Adrenal gland (tissue), 12 donors: ENCODE data around the gene BEST2. TPM values are rescaled to one million over a fixed set of nuclear protein-coding genes. Genes with fewer than 3 reads are reported as not detected.

Experiments used
- DNase-seq, 7 donors: peaks; one replicate each; pipeline ENCODE4 v3.0.0-alpha.2; 2019 to 2020
- H3K27ac ChIP-seq, 5 donors: fragments of 200-600 bp; sonication (generic) in 4 of 5; 1 replicate in 3 of 5; 2 replicates in 2 of 5; pipeline versions ENCODE4 v1.5.1 to v1.8.0; 2016 to 2020; ENCODE audit warnings: mild to moderate bottlenecking in 1 of 5
- H3K27me3 ChIP-seq: fragments of 200-600 bp; 2 replicates; pipeline ENCODE4 v1.8.0; 2021
- H3K36me3 ChIP-seq, 2 donors: fragments of 200-600 bp; replicated peaks in 1 of 2; 1 replicate in 1 of 2; 2 replicates in 1 of 2; pipeline versions ENCODE4 v1.5.1 to v1.8.0; 2018 to 2022
- H3K4me1 ChIP-seq, 2 donors: fragments of 200-600 bp; replicated peaks in 1 of 2; 1 replicate in 1 of 2; 2 replicates in 1 of 2; pipeline versions ENCODE4 v1.5.1 to v1.8.0; 2018 to 2021
- H3K4me3 ChIP-seq, 4 donors: fragments of 200-600 bp; sonication (generic) in 3 of 4; one replicate each; pipeline ENCODE4 v1.5.1; 2016 to 2018
- H3K9me3 ChIP-seq, 3 donors: fragments of 200-600 bp; sonication (generic) in 1 of 3; replicated peaks in 1 of 3; 1 replicate in 2 of 3; 2 replicates in 1 of 3; pipeline versions ENCODE4 v1.5.1 to v1.8.0; 2016 to 2021
- POLR2A ChIP-seq, 2 donors: fragments of 450-650 bp; IDR thresholded peaks; one replicate each; pipeline ENCODE4 v1.6.1; 2017; ENCODE audit warnings: antibody characterized with exemption in 2 of 2, mild to moderate bottlenecking in 2 of 2, moderate library complexity in 1 of 2
- WGBS, 4 donors: extraction: QIAGEN DNeasy Blood & Tissue Kit in 2 of 4; methylation state at CpG; one replicate each; pipeline versions ENCODE4 v1.1.5 to v1.1.7; 2013 to 2017; 5-methylcytosine and 5-hydroxymethylcytosine counted together
- intact Hi-C, 2 donors: fragments of 100-400 bp; cut with DNase I; formaldehyde crosslinking; loops; one replicate each; pipeline versions ENCODE4 v1.14.1 to v1.15.0; 2022 to 2023
- polyA plus RNA-seq, 3 donors: library from polyadenylated mRNA; stranded (reverse); fragments of 200-250 nt in 2 of 3; fragments of 350-450 nt in 1 of 3; fragmentation: Illumina TruSeq in 1 of 3; extraction: RNeasy Lipid Tissue Mini Kit (QIAGEN cat#74804) in 1 of 3; gene quantifications; one replicate each; pipeline ENCODE4 v1.2.3, GENCODE V29; 2013 to 2014
- total RNA-seq, 9 donors: library from RNA; depleted of rRNA in 4 of 9; stranded (reverse); fragments of >200 nt in 4 of 9; fragments of 120-200 nt in 1 of 9; fragmentation: NEBNext Ultra II Directional in 1 of 9; extraction: Animal tissue kit (Norgen Biotek cat#: 25700) in 1 of 9; gene quantifications; one replicate each; pipeline versions ENCODE4 v1.1.0 to v1.2.4, GENCODE V29; 2013 to 2023
- TF ChIP-seq, protein P1 (sequence below), 6 experiments: fragments of 450-650 bp in 4 of 6; fragments of 200-600 bp in 2 of 6; sonication (generic) in 1 of 6; IDR thresholded peaks; 1 replicate in 5 of 6; 2 replicates in 1 of 6; pipeline versions ENCODE4 v1.5.1 to v1.8.0; 2016 to 2021; ENCODE audit warnings: antibody characterized with exemption in 6 of 6, mild to moderate bottlenecking in 2 of 6, moderate library complexity in 1 of 6
- donor health status: healthy with polysubstance abuse.
- donor health status: Bipolar disorder and iron deficiency.
- donor health status: DM: yes; HTN: yes; CAD: no.
- donor health status: DM: no; HTN: no; CAD: no.
- donor health status: DM: no; HTN: no; CAD: no.
- donor health status: DM: yes; HTN: yes; CAD: no.

BEST2 gene
- total and polyA plus RNA-seq, 12 donors, result not detected

DNA sequence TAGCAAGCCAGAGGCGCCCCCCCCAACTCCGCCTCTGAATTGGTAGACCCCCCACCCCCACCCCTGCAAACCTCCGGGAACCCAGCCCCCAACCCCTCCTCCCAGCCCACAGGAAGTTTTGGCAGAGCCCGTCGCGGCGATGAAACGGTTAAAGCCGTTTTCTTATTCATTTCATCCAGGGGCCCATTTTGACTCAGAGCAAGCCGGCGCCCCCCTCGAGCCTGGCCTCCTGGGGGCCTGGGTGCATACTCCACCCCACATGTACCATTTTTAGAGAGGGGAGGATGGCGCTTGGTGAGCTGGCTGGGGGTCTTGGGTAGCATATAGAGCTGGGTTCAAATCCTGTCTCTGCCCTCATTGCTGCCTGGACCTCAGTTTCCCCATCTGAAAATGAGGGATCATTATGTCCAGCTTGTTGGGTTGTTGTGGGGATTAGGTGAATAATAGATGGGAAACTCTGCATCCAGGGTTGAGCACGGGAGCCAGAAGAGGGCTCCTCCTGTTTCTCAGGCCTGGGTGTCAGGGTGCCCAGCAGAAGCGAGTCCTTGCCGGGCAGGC is 31.8 kb downstream of the BEST2 start:
- DNase-seq, result peak in 1 of 7 donors; percentile 70
- peak overlapping the region in 1 of 4 donors; percentile 54 for H3K4me3 ChIP-seq
- intact Hi-C loops, result no loop called here
- peak overlapping the region; percentile 81 to 99 (median 91) for H3K27ac ChIP-seq
- no peaks in the 10 kb centered on the region for H3K27me3 ChIP-seq
- WGBS, 4 donors, result 5 to 11% (median 8%) methylated on average over 4 to 16 of the region's 16 CpGs
- no peak for TF ChIP-seq POLR2A (IDR thresholded peaks at IDR 0.05)
- TF ChIP-seq, protein P1, sequence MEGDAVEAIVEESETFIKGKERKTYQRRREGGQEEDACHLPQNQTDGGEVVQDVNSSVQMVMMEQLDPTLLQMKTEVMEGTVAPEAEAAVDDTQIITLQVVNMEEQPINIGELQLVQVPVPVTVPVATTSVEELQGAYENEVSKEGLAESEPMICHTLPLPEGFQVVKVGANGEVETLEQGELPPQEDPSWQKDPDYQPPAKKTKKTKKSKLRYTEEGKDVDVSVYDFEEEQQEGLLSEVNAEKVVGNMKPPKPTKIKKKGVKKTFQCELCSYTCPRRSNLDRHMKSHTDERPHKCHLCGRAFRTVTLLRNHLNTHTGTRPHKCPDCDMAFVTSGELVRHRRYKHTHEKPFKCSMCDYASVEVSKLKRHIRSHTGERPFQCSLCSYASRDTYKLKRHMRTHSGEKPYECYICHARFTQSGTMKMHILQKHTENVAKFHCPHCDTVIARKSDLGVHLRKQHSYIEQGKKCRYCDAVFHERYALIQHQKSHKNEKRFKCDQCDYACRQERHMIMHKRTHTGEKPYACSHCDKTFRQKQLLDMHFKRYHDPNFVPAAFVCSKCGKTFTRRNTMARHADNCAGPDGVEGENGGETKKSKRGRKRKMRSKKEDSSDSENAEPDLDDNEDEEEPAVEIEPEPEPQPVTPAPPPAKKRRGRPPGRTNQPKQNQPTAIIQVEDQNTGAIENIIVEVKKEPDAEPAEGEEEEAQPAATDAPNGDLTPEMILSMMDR (IDR thresholded peaks at IDR 0.05), result no peak
- no peaks in the 10 kb centered on the region for H3K9me3 ChIP-seq
- no peaks in the 10 kb centered on the region for H3K36me3 ChIP-seq
- H3K4me1 ChIP-seq, result peaks cover 35 to 64% of the 10 kb centered on the region in 2 donors

DNA sequence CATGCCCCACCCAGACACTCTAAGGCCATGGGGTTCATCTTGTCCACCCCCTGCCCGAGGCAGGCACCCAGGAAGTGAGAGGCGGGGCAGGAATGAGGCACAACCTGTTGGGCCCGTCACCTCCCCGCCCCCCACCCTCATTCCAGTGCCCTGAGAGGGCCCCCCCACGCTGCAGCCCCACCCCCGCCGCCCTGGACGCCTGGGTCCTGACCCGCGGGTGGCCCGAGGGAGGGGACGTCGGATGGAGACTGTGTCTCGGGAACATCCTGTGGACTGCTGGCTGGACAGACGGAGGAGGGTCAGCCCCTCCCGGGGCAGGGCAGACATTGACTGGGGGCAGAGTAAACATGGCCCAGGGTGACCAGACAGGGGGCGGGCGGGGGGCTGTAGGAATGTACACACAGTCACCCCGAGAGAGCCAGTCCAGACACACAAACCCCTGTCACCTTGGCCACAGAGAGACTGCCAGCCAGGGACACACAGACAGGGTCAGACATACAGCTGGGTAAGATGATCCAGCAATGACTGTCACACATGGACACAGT is 32.3 kb downstream of the BEST2 start:
- whole genome bisulfite sequencing, 4 donors, result 0 to 20% (median 12%) methylated on average over 1 to 19 of the region's 19 CpGs; no CpG with 5 or more reads in 1 of the 4 donors
- Histone ChIP-seq H3K4me3 (peak overlapping the region in 1 of 4 donors; percentile 54), H3K9me3 (no peaks in the 10 kb centered on the region), H3K4me1 (peaks cover 34 to 64% of the 10 kb centered on the region in 2 donors), H3K36me3 (no peaks in the 10 kb centered on the region), H3K27ac (peak overlapping the region; percentile 81 to 99 (median 91)), H3K27me3 (no peaks in the 10 kb centered on the region)
- TF ChIP-seq, protein P1 (IDR thresholded peaks at IDR 0.05), result no peak
- TF ChIP-seq POLR2A (IDR thresholded peaks at IDR 0.05), result no peak
- DNase-seq, result peak in 6 of 7 donors; percentile 53 to 80 (median 67)
- intact Hi-C loops, result no loop called here

DNA sequence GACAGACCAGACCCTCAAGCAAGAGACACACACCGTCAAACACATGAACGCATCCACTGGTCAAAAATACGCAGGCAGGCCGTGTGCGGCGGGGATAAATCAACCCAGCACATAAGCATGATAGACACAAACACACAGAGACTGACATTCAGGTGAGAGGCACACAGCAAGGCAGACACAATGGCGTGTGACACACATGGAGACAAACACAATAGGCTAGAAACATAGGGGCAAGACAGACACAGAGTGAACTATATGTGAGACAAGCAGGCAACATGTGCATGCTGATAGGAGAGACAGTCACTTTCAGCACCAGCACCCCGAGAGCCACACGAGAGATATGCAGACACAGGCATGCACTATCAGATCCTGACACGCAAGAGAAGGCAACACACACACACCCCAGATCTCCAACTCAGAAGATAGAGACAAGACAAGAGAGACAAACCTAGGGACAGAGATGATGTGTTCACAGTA is 32.8 kb downstream of the BEST2 start:
- no peak for DNase-seq
- Histone ChIP-seq H3K36me3 (no peaks in the 10 kb centered on the region), H3K4me1 (peaks cover 34 to 64% of the 10 kb centered on the region in 2 donors), H3K9me3 (no peaks in the 10 kb centered on the region), H3K27ac (peak overlapping the region; percentile 81 to 99 (median 91)), H3K4me3 (no peak overlapping the region), H3K27me3 (no peaks in the 10 kb centered on the region)
- intact Hi-C loops, result no loop called here
- 46 to 49% (median 46%) methylated on average over 10 of the region's 10 CpGs for WGBS, 4 donors
- no peak for TF ChIP-seq POLR2A (IDR thresholded peaks at IDR 0.05)
- TF ChIP-seq, protein P1 (IDR thresholded peaks at IDR 0.05), result no peak

DNA sequence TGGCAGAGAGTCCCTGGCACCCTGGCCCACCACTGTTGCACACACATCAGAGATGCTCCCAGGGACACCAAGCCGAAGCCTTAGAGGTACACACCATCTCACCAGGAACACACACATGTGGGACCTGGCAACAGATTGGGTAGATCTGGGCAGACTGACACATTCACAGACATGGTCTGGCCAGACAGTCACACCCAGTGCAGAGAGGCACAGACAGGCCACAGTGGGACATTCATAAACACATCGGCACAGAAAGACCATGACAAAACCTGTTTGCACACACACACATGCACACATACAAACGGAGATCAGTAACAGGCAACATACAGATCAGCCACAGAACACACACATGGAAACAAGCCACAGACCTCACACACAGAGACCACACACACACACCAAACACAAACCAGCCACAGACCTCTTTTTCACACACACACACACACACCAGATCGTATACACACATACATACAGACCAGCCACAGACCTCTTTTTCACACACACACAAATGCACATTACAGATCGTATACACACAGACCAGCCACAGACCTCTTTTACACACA is 33.4 kb downstream of the BEST2 start:
- H3K4me3 ChIP-seq, result no peak overlapping the region
- H3K4me1 ChIP-seq, result peaks cover 33 to 61% of the 10 kb centered on the region in 2 donors

More for the DNA sequence above, 33.4 kb downstream of the BEST2 start:
- no peaks in the 10 kb centered on the region for H3K9me3 ChIP-seq
- peak in 1 of 7 donors; percentile 20 for DNase-seq
- intact Hi-C loops, result no loop called here
- no peaks in the 10 kb centered on the region for H3K27me3 ChIP-seq
- H3K36me3 ChIP-seq, result no peaks in the 10 kb centered on the region
- no peak for TF ChIP-seq POLR2A (IDR thresholded peaks at IDR 0.05)
- TF ChIP-seq, protein P1 (IDR thresholded peaks at IDR 0.05), result no peak
- peak overlapping the region; percentile 71 to 99 (median 91) for H3K27ac ChIP-seq
- WGBS, 4 donors, result 57 to 74% (median 67%) methylated on average over 3 to 5 of the region's 5 CpGs
